Measurements from ENCODE around the gene WDR90.

Gene WDR90

GRCh38 chr16:716200-716568, 67.0 kb downstream of the WDR90 start:
- no peak overlapping the region for H3K27ac ChIP-seq
- DNase-seq (ENCODE audit: low read depth, low spot score), result no peak

DNA sequence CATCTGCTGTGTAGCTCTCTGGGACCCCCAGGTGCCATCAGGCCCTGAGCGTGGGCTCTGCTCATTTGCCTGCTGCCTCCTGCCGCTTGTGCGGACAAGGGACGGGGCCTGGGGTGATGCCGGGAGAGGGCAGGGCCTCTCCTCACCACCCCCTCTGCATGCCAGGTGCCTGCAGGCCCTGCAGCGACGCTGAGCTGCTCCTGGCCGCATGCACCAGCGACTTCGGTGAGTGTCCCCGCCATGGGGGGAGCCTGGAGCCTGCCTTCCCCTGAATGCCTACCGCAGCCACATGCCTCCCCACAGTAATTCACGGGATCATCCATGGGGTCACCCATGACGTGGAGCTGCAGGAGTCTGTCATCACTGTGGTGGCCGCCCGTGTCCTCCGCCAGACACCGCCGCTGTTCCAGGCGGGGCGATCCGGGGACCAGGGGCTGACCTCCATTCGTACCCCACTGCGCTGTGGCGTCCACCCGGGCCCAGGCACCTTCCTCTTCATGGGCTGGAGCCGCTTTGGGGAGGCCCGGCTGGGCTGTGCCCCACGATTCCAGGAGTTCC, 67.7 kb downstream of the WDR90 start:
- no peak for DNase-seq (ENCODE audit: low read depth, low spot score)
- H3K27ac ChIP-seq, result no peak overlapping the region
